CD14-positive monocyte (primary cell): ENCODE measurements around the gene RNF44. TPM values are rescaled to one million over a fixed set of nuclear protein-coding genes. Genes with fewer than 3 reads are reported as not detected.

ENCODE experiments used
- DNase-seq, 3 donors: peaks; one replicate each; pipeline ENCODE4 v3.0.0-alpha.2; 2011 to 2022
- H2AFZ ChIP-seq: 2 replicates; pipeline ENCODE4 v1.6.0; 2012; ENCODE audit warnings: mild to moderate bottlenecking, low read depth, low read length, inconsistent platforms; ENCODE audit not compliant: insufficient read depth, poor library complexity, severe bottlenecking
- H3K27ac ChIP-seq, 2 donors: 1 replicate in 1 of 2; 2 replicates in 1 of 2; pipeline ENCODE4 v1.5.1; 2012 to 2013; ENCODE audit warnings: low read length in 2 of 2, control low read depth in 1 of 2, inconsistent platforms in 1 of 2, low read depth in 1 of 2, mild to moderate bottlenecking in 1 of 2
- H3K27me3 ChIP-seq, 2 donors: one replicate each; pipeline versions ENCODE4 v1.6.0 to v1.6.1; 2011 to 2013; ENCODE audit warnings: low read length in 2 of 2; ENCODE audit not compliant: control insufficient read depth in 2 of 2, insufficient read depth in 2 of 2
- H3K36me3 ChIP-seq, 2 donors: replicated peaks in 1 of 2; 1 replicate in 1 of 2; 2 replicates in 1 of 2; pipeline versions ENCODE4 v1.5.1 to v1.6.1; 2012 to 2013; ENCODE audit warnings: low read length in 2 of 2, control low read depth in 1 of 2, inconsistent platforms in 1 of 2, mild to moderate bottlenecking in 1 of 2; ENCODE audit not compliant: insufficient read depth in 2 of 2, control insufficient read depth in 1 of 2
- H3K4me1 ChIP-seq, 2 donors: 1 replicate in 1 of 2; 2 replicates in 1 of 2; pipeline versions ENCODE4 v1.5.1 to v1.6.1; 2012 to 2013; ENCODE audit warnings: low read length in 2 of 2, control low read depth in 1 of 2, inconsistent platforms in 1 of 2, mild to moderate bottlenecking in 1 of 2, moderate library complexity in 1 of 2; ENCODE audit not compliant: insufficient read depth in 2 of 2, control insufficient read depth in 1 of 2
- H3K4me2 ChIP-seq: replicated peaks from 2 replicates; pipeline ENCODE3; 2012; ENCODE audit warnings: low read length, moderate library complexity, mild to moderate bottlenecking; ENCODE audit not compliant: poor library complexity, severe bottlenecking; ENCODE audit errors: extremely low read depth
- H3K4me3 ChIP-seq, 3 experiments: fragments of 200-600 bp in 1 of 3; sonication (generic) in 1 of 3; replicated peaks in 1 of 3; 1 replicate in 2 of 3; 2 replicates in 1 of 3; pipeline ENCODE4 v1.5.1; 2011 to 2013; ENCODE audit warnings: low read length in 3 of 3, mild to moderate bottlenecking in 3 of 3, control low read depth in 2 of 3, low read depth in 2 of 3, inconsistent platforms in 1 of 3, moderate library complexity in 1 of 3
- H3K79me2 ChIP-seq: 2 replicates; pipeline ENCODE4 v1.6.0; 2012; ENCODE audit warnings: mild to moderate bottlenecking, control low read depth, inconsistent platforms, low read length, moderate library complexity; ENCODE audit not compliant: insufficient read depth
- H3K9ac ChIP-seq: 2 replicates; pipeline ENCODE4 v1.6.0; 2017; ENCODE audit warnings: low read length, mild to moderate bottlenecking; ENCODE audit not compliant: insufficient read depth, poor library complexity, severe bottlenecking
- H3K9me3 ChIP-seq, 2 donors: replicated peaks in 1 of 2; 1 replicate in 1 of 2; 2 replicates in 1 of 2; pipeline versions ENCODE4 v1.5.1 to v1.6.1; 2012 to 2013; ENCODE audit warnings: low read length in 2 of 2, control low read depth in 1 of 2; ENCODE audit not compliant: control insufficient read depth in 1 of 2, insufficient read depth in 1 of 2
- H4K20me1 ChIP-seq: 2 replicates; pipeline ENCODE4 v1.6.0; 2012; ENCODE audit warnings: mild to moderate bottlenecking, low read length, control low read depth, moderate library complexity; ENCODE audit not compliant: insufficient read depth
- H3K27ac Mint-ChIP-seq, 7 donors: one replicate each; pipeline ENCODE4 v1.8.0; 2020; ENCODE audit warnings: mild to moderate bottlenecking in 7 of 7, mixed read lengths in 7 of 7, moderate library complexity in 6 of 7, inconsistent platforms in 2 of 7
- H3K27me3 Mint-ChIP-seq, 3 donors: one replicate each; pipeline ENCODE4 v1.8.0; 2021 to 2022; ENCODE audit warnings: low read depth in 3 of 3, mild to moderate bottlenecking in 3 of 3, mixed read lengths in 3 of 3, moderate library complexity in 3 of 3, inconsistent platforms in 1 of 3
- H3K36me3 Mint-ChIP-seq, 2 donors: one replicate each; pipeline ENCODE4 v1.8.0; 2020; ENCODE audit warnings: mixed read lengths in 2 of 2, inconsistent platforms in 1 of 2, mild to moderate bottlenecking in 1 of 2
- H3K4me1 Mint-ChIP-seq: one replicate; pipeline ENCODE4 v1.8.0; 2020; ENCODE audit warnings: mild to moderate bottlenecking, mixed read lengths
- H3K4me3 Mint-ChIP-seq, 2 donors: one replicate each; pipeline ENCODE4 v1.8.0; 2020; ENCODE audit warnings: mild to moderate bottlenecking in 2 of 2, mixed read lengths in 2 of 2, moderate library complexity in 1 of 2
- H3K9me3 Mint-ChIP-seq, 7 donors: one replicate each; pipeline ENCODE4 v1.8.0; 2020 to 2022; ENCODE audit warnings: mixed read lengths in 7 of 7, mild to moderate bottlenecking in 6 of 7, moderate library complexity in 6 of 7, inconsistent platforms in 2 of 7
- WGBS: methylation state at CpG from one replicate; pipeline ENCODE4 v1.1.5; 2013; ENCODE audit warnings: missing lambda C conversion rate; ENCODE audit not compliant: insufficient coverage; 5-methylcytosine and 5-hydroxymethylcytosine counted together
- intact Hi-C, 2 donors: fragments of 100-400 bp; cut with micrococcal nuclease; formaldehyde crosslinking; loops; one replicate each; pipeline versions ENCODE4 v1.15.0 to v1.15.1; 2023
- polyA plus RNA-seq, 3 donors: library from polyadenylated mRNA; depleted of rRNA in 1 of 3; unstranded in 2 of 3; stranded (reverse) in 1 of 3; fragments of 300-500 nt in 2 of 3; fragments of >200 nt in 1 of 3; fragmentation: Illumina TruSeq in 2 of 3; gene quantifications; 1 replicate in 2 of 3; 2 replicates in 1 of 3; pipeline ENCODE4 v1.2.3, GENCODE V29; 2012 to 2021
- TF ChIP-seq, protein P1 (sequence below): fragments of 200-600 bp; IDR thresholded peaks from one replicate; pipeline ENCODE4 v1.8.0; 2022; ENCODE audit warnings: antibody characterized with exemption, mild to moderate bottlenecking

Gene RNF44
- polyA plus RNA-seq, 3 donors: 1.9 to 133 (median 3.1) TPM

DNA sequence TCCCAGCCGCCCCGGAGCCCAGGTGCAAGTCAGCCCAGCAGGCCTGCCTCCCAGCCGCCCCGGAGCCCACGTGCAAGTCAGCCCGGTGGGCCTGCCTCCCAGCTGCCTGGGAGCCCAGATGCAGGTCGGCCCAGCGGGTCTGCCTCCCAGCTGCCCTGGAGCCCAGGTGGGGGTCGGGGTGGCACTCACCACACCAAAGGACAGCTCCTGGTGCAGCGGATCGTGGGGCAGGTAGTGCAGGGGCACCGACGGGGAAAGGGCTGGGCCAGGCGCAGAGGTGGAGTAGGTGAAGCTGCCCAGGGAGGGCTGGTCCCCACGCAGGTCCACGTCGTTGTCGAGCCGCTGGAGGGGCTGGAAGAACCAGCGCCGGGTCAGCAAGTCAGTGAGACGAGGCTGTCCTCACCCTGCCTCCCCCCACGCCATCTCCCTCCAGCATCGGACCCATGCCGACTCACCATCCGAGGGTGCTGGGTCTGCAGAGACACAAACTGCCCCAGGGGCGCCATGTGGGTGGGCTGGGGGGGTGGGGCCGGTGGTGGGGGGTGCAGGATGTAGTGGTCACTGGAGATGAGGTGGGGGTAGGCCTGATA, 6.7 kb downstream of the RNF44 start:
- H3K36me3 ChIP-seq: peaks cover 48 to 49% of the 10 kb centered on the region in 2 donors
- WGBS: 19% methylated on average over 18 of the region's 28 CpGs
- Mint-ChIP-seq H3K27ac (no peak overlapping the region), H3K4me3 (no peak overlapping the region), H3K4me1 (peaks cover 48% of the 10 kb centered on the region), H3K9me3 (no peaks in the 10 kb centered on the region), H3K27me3 (no peaks in the 10 kb centered on the region), H3K36me3 (peaks cover 33 to 54% of the 10 kb centered on the region in 2 donors)
- no peaks in the 10 kb centered on the region for H3K9me3 ChIP-seq
- TF ChIP-seq, protein P1, sequence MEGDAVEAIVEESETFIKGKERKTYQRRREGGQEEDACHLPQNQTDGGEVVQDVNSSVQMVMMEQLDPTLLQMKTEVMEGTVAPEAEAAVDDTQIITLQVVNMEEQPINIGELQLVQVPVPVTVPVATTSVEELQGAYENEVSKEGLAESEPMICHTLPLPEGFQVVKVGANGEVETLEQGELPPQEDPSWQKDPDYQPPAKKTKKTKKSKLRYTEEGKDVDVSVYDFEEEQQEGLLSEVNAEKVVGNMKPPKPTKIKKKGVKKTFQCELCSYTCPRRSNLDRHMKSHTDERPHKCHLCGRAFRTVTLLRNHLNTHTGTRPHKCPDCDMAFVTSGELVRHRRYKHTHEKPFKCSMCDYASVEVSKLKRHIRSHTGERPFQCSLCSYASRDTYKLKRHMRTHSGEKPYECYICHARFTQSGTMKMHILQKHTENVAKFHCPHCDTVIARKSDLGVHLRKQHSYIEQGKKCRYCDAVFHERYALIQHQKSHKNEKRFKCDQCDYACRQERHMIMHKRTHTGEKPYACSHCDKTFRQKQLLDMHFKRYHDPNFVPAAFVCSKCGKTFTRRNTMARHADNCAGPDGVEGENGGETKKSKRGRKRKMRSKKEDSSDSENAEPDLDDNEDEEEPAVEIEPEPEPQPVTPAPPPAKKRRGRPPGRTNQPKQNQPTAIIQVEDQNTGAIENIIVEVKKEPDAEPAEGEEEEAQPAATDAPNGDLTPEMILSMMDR: no peak
- H3K4me3 ChIP-seq: no peak overlapping the region
- H3K4me2 ChIP-seq: no peak overlapping the region
- DNase-seq: no peak
- intact Hi-C loops: loop anchor here in 1 of 2 donors (10.0 kb wide), 2 partner anchors 116 to 146 kb away; partner anchors contain the start of genes CLTB, HIGD2A and NOP16
- no peak overlapping the region for H3K27ac ChIP-seq
- H2AFZ ChIP-seq: no peak overlapping the region
- H3K4me1 ChIP-seq: peaks cover 51 to 55% of the 10 kb centered on the region in 2 donors
- no peak overlapping the region for H3K9ac ChIP-seq
- H3K79me2 ChIP-seq: peaks cover 47% of the 10 kb centered on the region
- peaks cover 80% of the 10 kb centered on the region for H4K20me1 ChIP-seq
- no peaks in the 10 kb centered on the region for H3K27me3 ChIP-seq

DNA sequence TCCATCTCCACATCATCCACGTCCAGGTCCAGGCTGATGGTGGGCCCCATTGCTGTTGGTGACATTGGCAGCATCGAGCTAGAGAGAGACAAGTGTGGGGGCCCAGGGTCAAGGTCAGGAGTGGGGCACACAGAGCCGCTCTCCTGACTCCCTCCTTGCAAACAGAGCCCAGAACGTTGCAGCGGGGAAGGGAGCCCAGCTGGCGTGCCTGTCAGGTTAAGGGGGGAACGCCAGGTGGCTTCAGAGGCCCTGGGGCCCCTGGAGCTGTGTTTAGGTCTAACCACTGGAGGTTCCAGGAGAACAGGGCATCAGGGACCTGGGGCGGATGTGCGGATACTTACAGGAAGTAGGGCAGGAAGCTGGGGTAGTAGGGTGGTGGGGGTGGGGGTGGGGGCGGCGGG, 7.5 kb downstream of the RNF44 start:
- intact Hi-C loops: loop anchor here in 1 of 2 donors (10.0 kb wide), 2 partner anchors 115 to 145 kb away; partner anchors contain the start of genes CLTB, HIGD2A and NOP16
- no peak overlapping the region for H3K4me2 ChIP-seq

More for the DNA sequence above, 7.5 kb downstream of the RNF44 start:
- TF ChIP-seq, protein P1: no peak
- Histone ChIP-seq H3K9me3 (no peaks in the 10 kb centered on the region), H3K79me2 (peaks cover 40% of the 10 kb centered on the region), H3K4me3 (no peak overlapping the region), H4K20me1 (peaks cover 75% of the 10 kb centered on the region), H3K27ac (no peak overlapping the region), H3K4me1 (peaks cover 45 to 47% of the 10 kb centered on the region in 2 donors), H3K36me3 (peaks cover 48 to 49% of the 10 kb centered on the region in 2 donors), H3K9ac (no peak overlapping the region), H3K27me3 (no peaks in the 10 kb centered on the region), H2AFZ (no peak overlapping the region)
- no peaks in the 10 kb centered on the region for H3K9me3 Mint-ChIP-seq
- DNase-seq: no peak
- peaks cover 32 to 51% of the 10 kb centered on the region in 2 donors for H3K36me3 Mint-ChIP-seq
- WGBS: 24% methylated on average over 5 of the region's 11 CpGs
- peaks cover 0 to 3% (median 0%) of the 10 kb centered on the region in 3 donors for H3K27me3 Mint-ChIP-seq
- H3K27ac Mint-ChIP-seq: peak overlapping the region in 3 of 7 donors; percentile 21 to 57 (median 35)
- H3K4me1 Mint-ChIP-seq: peaks cover 41% of the 10 kb centered on the region
- H3K4me3 Mint-ChIP-seq: no peak overlapping the region
